Neural progenitor cell (in vitro differentiated cells): ENCODE data around the gene WDR70.

Source experiments
- CTCF ChIP-seq: fragments of 200-600 bp; sonication (generic); IDR thresholded peaks from 2 replicates; pipeline ENCODE4 v1.5.1; 2017; ENCODE audit warnings: antibody characterized with exemption, mild to moderate bottlenecking
- EZH2phosphoT487 ChIP-seq: fragments of 200-600 bp; sonication (generic); IDR thresholded peaks from 2 replicates; pipeline ENCODE4 v1.6.1; 2017; ENCODE audit warnings: antibody characterized with exemption

- TF ChIP-seq EZH2phosphoT487 (no peak), CTCF (no peak)
Observed at GRCh38 chr5:37495668-37496347, 116.7 kb downstream of the WDR70 start.
